T follicular helper cell (primary cell): ENCODE results near the gene ATP5ME.
"Not testable (repeated sequence)": the region's sequence is repeated elsewhere in the genome, so short reads cannot be mapped to it uniquely, and the experiment has no call there.

Source experiments
- DNase-seq: peaks from one replicate; pipeline ENCODE4 v3.0.0-alpha.2; 2020; ENCODE audit warnings: low read depth

ATP5ME gene

DNA sequence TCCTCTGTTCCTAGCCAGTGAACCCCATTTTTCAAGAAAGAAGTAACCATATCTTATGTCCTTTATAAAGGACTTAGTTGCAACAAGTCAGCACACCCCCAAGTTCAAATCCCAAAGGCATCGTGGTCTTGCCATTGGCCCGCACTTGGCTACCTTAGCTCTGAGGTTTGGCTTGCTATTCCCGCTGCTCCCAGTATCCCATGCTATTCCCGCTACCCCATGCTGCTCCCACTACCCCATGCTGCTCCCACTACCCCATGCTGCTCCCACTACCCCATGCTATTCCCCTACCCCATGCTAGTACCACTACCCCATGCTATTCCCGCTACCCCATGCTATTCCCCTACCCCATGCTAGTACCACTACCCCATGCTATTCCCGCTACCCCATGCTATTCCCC, 5.9 kb downstream of the ATP5ME start:
- not testable (repeated sequence) for DNase-seq

DNA sequence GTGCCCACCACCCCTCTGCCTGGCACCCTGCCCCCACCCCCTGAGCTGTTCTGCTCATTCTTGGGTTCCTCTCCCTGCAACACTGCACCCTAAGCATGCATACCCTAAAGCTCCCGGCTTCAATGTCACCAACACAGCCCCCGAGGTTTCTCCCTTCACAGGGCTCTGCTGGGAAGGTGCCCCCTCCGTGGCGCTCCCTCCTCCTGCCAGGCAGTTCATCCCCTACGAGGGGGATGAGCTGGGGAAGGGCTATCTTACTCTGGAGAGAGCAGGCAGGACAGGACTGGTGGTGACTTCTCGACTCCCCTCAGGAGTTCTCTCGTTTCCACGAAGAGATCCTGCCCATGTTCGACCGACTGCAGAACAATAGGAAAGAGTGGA, 6.5 kb downstream of the ATP5ME start:
- no peak for DNase-seq

GRCh38 chr4:666822-667544, 7.1 kb downstream of the ATP5ME start:
- DNase-seq = no peak

DNA sequence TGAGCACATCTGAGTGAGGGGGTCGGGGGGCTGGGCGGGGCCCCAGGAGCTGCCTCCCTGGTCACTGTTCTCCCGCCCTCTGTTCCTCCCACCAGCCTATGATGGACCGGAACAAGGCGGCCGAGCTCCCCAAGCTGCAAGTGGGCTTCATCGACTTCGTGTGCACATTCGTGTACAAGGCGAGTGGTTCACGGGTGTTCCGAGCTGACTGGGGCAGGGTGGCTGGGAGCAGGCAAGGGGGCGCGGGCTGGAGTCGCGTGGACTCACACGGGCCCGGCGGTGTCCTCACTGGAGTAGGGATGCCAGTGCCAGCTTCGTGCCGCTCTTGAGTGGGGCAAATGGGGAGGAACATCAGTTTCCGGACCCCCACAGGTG, 7.7 kb downstream of the ATP5ME start:
- DNase-seq = no peak

DNA sequence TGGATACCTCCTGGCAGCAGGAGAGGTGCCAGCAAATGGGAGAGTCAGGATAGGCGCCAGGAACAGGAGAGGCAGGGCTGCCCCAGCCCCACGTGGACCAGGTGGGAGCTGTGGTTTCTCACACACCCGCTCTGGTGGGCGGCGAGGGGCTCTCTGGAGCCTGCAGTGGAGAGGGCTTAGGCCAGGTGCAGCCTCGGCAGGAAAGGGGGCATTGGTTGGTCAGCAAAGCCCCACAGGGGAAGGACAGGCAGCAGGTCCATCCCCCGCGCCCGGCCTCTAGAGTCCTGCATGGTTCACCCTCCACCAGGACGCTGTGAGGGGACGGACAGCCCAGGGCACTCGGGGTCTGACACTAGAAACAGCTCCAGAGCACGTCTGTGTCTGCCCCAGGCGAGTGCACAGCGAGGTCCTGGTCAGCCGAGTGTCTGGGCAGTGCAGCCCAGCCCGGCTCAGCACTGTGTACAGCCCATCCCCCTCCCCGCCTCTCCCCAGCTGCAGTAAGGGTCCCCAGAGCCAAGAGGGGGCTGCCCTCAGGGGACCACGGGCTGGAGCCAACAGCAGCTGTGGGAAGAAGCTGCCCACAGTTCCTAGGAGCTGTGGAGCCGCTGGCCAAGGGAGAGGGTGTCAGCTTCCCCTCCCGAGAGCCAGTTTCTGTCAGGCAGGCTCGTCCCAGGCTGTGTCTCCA, 8.2 kb downstream of the ATP5ME start:
- no peak for DNase-seq

DNA sequence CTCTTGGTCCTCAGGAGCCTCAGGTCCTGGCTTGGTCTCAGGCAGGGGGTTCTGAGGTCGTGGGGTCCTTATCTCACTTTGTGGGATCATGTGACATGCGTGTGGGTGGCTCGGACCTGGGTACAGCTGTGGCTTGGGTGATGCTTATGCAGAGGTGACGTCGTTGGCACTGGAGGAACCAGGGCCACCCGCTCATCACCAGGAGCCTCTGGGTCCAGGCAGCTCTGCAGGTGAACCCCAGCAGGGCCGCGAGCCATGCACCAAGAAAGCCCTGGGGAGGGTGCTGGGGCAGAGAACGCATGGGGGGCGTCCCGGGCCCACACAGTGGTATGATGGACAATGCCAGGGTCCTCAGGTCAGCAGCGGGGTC, 8.7 kb downstream of the ATP5ME start:
- no peak for DNase-seq

- no peak for DNase-seq
These were observed 9.3 kb downstream of the ATP5ME start for GRCh38 chr4:664713-665231.

GRCh38 chr4:663438-664428, 10.3 kb downstream of the ATP5ME start:
- DNase-seq = peak; percentile 64

GRCh38 chr4:663046-663437, 11.0 kb downstream of the ATP5ME start:
- DNase-seq = no peak

DNA sequence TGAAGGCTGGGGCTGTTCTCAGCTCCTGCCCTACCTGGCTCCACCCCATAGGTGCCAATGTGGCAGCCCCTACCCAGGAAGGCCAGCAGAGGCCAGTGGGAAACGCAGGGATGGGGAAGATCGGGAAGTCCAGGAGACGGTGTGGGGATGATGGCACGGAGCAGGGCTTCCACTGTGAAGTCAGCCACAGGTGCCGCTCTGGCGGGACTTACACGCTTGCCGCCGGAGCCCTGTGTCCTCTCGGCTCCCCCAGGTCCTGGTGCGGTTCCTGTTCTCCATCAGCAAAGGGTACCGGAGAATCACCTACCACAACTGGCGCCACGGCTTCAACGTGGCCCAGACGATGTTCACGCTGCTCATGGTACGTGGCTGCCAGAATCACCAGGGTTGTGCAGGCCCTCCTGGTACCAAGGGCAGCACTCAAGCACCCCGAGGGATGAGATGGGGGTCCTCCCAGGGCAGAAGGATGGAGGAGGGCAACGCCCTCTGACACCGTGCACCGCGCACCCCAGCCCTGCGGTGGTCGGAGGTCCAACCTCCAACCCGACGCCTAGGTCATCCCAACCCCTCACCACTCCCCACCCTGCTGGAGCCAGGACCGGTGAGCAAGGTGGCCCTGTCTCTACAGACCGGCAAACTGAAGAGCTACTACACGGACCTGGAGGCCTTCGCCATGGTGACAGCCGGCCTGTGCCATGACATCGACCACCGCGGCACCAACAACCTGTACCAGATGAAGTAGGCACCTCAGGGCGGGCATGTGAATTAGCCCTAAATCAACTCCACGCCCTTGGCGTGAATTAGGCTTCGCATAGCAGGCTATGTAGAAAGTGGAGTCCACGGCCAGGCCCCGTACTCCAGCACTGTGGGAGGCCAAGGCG, 12.0 kb downstream of the ATP5ME start:
- no peak for DNase-seq

DNA sequence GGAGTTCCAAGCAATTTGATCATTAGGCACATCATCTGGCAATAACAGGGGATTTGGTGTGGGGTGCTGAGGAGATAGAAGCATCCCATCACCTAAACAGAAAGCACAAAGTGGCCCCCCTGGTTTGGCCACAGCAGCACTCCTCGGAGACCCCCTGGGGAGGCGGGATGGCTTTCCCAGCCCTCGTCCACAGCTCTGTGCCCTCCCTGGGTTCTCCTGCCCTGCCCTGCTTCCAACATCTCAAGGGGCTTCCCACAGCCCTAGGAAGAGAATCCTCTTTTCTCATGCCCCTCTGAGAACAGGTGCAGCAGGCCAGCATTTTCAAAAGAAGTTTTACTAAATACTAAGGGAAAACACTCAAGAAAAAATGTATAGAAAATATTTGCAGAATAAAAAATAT, 12.8 kb downstream of the ATP5ME start:
- no peak for DNase-seq

- DNase-seq = no peak
These were observed 13.7 kb downstream of the ATP5ME start for GRCh38 chr4:660401-660800.

DNA sequence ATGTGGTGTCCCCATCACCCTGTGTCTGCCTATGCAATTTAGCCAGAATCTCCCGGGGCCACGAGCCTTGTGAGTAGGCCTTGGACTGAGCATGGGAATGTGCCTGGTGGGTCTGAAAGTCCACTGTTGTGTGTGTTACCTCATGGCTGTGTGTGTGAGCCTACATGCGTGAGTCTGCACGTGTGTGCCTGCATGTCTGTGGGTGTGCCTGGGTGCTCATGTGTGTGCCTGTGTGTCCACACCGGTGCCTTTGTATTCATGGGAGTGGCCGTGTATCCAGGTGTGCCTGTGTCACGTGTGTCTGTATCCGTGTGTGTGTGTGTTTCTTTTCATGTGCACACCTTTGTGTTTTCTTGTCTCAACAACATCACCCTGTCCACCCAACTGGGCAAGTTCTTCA, 14.2 kb downstream of the ATP5ME start:
- no peak for DNase-seq

GRCh38 chr4:658681-659667, 15.1 kb downstream of the ATP5ME start:
- no peak for DNase-seq

DNA sequence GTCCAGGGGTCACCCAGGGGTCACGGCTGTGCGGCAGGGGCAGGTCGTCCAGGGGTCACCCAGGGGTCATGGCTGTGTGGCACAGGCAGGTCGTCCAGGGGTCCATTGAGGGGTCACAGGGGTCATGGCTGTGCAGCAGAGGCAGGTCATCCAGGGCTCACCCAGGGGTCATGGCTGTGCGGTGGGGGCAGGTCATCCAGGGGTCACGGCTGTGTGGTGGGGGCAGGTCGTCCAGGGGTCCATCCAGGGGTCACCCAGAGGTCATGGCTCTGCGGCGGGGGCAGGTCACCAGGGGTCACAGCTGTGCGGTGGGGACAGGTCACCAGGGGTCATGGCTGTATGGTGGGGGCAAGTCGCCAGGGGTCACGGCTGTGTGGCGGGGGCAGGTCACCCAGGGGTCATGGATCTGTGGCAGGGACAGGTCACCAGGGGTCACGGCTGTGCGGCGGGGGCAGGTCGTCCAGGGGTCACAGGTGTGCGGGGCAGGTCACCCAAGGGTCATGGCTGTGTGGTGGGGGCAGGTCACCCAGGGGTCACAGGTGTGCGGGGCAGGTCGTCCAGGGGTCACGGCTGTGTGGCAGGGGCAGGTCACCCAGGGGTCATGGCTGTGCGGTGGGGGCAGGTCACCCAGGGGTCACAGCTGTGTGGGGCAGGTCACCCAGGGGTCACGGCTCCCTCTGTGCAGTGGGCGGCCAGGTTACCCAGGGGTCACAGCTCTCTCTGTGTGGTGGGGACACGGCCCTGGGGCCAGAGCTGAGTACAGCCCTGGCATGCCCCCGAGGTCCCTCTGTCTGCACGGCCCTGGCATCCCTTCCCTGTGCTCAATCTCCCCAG, 16.0 kb downstream of the ATP5ME start:
- DNase-seq = no peak

DNA sequence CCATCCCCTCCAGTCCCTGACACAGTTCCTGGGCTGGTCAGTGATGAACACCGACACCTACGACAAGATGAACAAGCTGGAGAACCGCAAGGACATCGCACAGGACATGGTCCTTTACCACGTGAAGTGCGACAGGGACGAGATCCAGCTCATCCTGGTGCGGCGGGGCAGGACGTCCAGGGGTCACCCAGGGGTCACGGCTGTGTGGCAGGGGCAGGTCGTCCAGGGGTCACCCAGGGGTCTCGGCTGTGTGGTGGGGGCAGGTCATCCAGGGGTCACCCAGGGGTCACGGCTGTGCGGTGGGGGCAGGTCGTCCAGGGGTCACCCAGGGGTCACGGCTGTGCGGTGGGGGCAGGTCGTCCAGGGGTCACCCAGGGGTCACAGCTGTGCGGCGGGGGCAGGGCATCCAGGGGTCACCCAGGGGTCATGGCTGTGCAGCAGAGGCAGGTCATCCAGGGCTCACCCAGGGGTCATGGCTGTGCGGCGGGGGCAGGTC, 16.7 kb downstream of the ATP5ME start:
- no peak for DNase-seq

GRCh38 chr4:656436-657337, 17.4 kb downstream of the ATP5ME start:
- DNase-seq = no peak
